ENCODE measurements around the gene HLA-DMA. TPM values are rescaled to one million over a fixed set of nuclear protein-coding genes. Genes with fewer than 3 reads are reported as not detected.
A peak's percentile ranks its signal among the peaks of the same experiment; 100 is the strongest.

HLA-DMA gene
- total and polyA plus RNA-seq, 2 of the 13 experiments (the other 11 are each of a cell fraction or from before 2014, with no cell fraction given), result 0.70 to 0.71 TPM

DNA sequence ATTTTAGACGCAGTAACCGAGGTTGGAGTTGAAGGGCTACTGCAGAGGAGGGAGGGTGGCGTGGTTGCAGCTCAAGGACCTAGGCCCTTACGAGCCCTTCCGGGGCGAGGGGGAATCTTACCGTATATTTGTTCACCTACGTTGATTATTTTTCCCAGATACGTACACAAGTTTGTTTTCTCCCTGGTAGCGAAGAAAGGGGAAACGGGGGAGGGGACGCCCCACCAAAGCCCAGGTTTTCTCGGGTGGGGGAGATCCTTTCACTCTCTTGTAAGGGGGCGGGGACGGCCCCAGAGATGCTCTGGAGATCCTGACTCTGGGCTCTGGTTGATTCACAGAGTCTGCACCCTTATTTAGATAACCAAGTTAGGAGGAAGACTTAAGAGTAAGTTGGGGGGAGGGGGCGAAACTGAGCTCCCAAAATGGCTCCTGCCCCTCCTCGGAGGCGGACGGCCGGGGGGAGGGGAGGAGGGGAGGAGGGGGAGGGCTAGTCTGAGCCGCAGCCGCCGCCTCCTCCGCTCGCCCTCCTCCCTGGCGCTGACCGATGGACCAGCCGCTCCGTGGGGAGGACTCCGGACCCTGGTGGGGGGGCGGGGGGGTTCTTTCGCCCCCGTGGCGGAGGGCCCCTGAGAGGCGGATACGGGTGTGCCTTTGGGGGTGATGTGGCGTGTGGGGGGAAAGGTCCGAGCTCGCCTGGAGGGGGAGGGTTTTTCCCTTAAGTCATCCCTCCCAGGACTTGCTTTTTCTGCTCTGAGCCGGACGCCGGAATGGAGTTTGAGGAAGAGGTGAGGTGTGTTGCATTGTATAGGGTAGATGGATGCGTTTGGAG is 17.7 kb upstream of the HLA-DMA start (continued):
- TF ChIP-seq ZNF136 (CRISPR knock-in tag; IDR thresholded peaks at IDR 0.05; ENCODE audit: low read depth) (no peak), SP1 (IDR thresholded peaks at IDR 0.05) (no peak), SP1 (CRISPR knock-in tag; IDR thresholded peaks at IDR 0.05) (0 out of 2 replicates have a peak, but pooled peaks have one; percentile 35), ZNF441 (CRISPR knock-in tag; IDR thresholded peaks at IDR 0.05; ENCODE audit: borderline replicate concordance) (no peak), ZNF883 (CRISPR knock-in tag; IDR thresholded peaks at IDR 0.05; ENCODE audit: not compliant biosample characterization) (no peak), SNRNP70 (IDR thresholded peaks at IDR 0.05; ENCODE audit: low read depth, low read length) (no peak), RBM22 (optimal IDR thresholded peaks at IDR 0.05; ENCODE audit: low read length) (peak; percentile 12), GZF1 (CRISPR knock-in tag; IDR thresholded peaks at IDR 0.05) (no peak)
- TF ChIP-seq, protein P1, sequence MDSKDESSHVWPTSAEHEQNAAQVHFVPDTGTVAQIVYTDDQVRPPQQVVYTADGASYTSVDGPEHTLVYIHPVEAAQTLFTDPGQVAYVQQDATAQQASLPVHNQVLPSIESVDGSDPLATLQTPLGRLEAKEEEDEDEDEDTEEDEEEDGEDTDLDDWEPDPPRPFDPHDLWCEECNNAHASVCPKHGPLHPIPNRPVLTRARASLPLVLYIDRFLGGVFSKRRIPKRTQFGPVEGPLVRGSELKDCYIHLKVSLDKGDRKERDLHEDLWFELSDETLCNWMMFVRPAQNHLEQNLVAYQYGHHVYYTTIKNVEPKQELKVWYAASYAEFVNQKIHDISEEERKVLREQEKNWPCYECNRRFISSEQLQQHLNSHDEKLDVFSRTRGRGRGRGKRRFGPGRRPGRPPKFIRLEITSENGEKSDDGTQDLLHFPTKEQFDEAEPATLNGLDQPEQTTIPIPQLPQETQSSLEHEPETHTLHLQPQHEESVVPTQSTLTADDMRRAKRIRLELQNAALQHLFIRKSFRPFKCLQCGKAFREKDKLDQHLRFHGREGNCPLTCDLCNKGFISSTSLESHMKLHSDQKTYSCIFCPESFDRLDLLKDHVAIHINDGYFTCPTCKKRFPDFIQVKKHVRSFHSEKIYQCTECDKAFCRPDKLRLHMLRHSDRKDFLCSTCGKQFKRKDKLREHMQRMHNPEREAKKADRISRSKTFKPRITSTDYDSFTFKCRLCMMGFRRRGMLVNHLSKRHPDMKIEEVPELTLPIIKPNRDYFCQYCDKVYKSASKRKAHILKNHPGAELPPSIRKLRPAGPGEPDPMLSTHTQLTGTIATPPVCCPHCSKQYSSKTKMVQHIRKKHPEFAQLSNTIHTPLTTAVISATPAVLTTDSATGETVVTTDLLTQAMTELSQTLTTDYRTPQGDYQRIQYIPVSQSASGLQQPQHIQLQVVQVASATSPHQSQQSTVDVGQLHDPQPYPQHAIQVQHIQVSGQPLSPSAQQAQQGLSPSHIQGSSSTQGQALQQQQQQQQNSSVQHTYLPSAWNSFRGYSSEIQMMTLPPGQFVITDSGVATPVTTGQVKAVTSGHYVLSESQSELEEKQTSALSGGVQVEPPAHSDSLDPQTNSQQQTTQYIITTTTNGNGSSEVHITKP (CRISPR knock-in tag; IDR thresholded peaks at IDR 0.05; ENCODE audit: low read depth), result peak; percentile 34; the same call in 1 of the 2 replicates
- TF ChIP-seq, protein P2, sequence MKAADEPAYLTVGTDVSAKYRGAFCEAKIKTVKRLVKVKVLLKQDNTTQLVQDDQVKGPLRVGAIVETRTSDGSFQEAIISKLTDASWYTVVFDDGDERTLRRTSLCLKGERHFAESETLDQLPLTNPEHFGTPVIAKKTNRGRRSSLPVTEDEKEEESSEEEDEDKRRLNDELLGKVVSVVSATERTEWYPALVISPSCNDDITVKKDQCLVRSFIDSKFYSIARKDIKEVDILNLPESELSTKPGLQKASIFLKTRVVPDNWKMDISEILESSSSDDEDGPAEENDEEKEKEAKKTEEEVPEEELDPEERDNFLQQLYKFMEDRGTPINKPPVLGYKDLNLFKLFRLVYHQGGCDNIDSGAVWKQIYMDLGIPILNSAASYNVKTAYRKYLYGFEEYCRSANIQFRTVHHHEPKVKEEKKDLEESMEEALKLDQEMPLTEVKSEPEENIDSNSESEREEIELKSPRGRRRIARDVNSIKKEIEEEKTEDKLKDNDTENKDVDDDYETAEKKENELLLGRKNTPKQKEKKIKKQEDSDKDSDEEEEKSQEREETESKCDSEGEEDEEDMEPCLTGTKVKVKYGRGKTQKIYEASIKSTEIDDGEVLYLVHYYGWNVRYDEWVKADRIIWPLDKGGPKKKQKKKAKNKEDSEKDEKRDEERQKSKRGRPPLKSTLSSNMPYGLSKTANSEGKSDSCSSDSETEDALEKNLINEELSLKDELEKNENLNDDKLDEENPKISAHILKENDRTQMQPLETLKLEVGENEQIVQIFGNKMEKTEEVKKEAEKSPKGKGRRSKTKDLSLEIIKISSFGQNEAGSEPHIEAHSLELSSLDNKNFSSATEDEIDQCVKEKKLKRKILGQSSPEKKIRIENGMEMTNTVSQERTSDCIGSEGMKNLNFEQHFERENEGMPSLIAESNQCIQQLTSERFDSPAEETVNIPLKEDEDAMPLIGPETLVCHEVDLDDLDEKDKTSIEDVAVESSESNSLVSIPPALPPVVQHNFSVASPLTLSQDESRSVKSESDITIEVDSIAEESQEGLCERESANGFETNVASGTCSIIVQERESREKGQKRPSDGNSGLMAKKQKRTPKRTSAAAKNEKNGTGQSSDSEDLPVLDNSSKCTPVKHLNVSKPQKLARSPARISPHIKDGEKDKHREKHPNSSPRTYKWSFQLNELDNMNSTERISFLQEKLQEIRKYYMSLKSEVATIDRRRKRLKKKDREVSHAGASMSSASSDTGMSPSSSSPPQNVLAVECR (CRISPR knock-in tag; IDR thresholded peaks at IDR 0.05; ENCODE audit: borderline replicate concordance), result peak; percentile 46
- TF ChIP-seq, protein P3, sequence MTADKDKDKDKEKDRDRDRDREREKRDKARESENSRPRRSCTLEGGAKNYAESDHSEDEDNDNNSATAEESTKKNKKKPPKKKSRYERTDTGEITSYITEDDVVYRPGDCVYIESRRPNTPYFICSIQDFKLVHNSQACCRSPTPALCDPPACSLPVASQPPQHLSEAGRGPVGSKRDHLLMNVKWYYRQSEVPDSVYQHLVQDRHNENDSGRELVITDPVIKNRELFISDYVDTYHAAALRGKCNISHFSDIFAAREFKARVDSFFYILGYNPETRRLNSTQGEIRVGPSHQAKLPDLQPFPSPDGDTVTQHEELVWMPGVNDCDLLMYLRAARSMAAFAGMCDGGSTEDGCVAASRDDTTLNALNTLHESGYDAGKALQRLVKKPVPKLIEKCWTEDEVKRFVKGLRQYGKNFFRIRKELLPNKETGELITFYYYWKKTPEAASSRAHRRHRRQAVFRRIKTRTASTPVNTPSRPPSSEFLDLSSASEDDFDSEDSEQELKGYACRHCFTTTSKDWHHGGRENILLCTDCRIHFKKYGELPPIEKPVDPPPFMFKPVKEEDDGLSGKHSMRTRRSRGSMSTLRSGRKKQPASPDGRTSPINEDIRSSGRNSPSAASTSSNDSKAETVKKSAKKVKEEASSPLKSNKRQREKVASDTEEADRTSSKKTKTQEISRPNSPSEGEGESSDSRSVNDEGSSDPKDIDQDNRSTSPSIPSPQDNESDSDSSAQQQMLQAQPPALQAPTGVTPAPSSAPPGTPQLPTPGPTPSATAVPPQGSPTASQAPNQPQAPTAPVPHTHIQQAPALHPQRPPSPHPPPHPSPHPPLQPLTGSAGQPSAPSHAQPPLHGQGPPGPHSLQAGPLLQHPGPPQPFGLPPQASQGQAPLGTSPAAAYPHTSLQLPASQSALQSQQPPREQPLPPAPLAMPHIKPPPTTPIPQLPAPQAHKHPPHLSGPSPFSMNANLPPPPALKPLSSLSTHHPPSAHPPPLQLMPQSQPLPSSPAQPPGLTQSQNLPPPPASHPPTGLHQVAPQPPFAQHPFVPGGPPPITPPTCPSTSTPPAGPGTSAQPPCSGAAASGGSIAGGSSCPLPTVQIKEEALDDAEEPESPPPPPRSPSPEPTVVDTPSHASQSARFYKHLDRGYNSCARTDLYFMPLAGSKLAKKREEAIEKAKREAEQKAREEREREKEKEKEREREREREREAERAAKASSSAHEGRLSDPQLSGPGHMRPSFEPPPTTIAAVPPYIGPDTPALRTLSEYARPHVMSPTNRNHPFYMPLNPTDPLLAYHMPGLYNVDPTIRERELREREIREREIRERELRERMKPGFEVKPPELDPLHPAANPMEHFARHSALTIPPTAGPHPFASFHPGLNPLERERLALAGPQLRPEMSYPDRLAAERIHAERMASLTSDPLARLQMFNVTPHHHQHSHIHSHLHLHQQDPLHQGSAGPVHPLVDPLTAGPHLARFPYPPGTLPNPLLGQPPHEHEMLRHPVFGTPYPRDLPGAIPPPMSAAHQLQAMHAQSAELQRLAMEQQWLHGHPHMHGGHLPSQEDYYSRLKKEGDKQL (CRISPR knock-in tag; IDR thresholded peaks at IDR 0.05; ENCODE audit: low read depth), result 0 out of 2 replicates have a peak, but pooled peaks have one; percentile 30
- TF ChIP-seq, protein P4, sequence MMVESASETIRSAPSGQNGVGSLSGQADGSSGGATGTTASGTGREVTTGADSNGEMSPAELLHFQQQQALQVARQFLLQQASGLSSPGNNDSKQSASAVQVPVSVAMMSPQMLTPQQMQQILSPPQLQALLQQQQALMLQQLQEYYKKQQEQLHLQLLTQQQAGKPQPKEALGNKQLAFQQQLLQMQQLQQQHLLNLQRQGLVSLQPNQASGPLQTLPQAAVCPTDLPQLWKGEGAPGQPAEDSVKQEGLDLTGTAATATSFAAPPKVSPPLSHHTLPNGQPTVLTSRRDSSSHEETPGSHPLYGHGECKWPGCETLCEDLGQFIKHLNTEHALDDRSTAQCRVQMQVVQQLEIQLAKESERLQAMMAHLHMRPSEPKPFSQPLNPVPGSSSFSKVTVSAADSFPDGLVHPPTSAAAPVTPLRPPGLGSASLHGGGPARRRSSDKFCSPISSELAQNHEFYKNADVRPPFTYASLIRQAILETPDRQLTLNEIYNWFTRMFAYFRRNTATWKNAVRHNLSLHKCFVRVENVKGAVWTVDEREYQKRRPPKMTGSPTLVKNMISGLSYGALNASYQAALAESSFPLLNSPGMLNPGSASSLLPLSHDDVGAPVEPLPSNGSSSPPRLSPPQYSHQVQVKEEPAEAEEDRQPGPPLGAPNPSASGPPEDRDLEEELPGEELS (CRISPR knock-in tag; IDR thresholded peaks at IDR 0.05), result no peak
